Islet precursor cell (in vitro differentiated cells): ENCODE measurements around the gene CTBP2.

ENCODE experiments used
- DNase-seq: peaks from one replicate; pipeline ENCODE4 v3.0.0-alpha.2; 2018

The CTBP2 gene

DNA sequence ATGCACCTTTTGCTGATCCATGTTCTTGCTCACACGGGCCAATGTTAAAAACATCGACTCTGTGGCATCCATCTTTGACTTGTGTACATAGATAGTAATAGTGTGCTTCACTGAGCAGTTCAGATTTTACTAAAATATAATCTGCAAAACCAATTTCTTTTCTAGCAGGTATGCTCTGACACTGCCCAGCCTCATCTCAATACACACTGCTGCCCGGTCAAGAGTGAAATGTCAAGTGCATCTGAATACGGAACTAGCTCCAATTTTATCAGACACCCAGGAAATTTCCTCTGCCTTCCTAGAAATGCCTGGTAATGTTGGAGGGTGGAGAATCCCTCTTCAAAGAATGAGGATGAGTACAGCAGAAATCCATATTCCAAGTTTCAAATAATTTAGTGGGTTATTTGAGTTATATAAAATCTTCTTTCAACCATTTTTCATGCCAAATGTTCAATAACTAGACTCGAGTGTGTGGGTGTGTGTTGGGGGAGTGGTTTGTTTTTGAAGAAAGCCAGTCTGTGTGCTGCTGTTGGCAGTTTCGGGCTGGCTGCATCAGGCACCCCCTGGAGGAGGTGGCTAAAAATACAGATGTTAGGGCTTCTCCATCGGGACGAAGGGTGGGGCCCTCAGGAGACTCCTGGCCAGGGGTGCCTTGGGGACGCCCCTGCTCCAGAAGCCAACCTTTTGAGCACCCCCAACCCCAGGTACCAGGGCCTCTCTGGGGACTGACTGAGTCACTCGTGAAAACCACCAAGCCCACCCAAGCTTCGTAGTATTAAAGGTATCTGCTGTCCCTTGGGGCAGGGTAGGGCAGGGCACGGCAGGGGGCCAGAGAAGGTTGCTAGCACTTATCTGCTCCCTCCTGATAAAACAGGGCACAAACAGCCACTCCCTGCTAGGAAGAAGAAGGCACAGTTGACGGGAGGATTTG, 15.4 kb downstream of the CTBP2 start:
- DNase-seq = peak; percentile 74

DNA sequence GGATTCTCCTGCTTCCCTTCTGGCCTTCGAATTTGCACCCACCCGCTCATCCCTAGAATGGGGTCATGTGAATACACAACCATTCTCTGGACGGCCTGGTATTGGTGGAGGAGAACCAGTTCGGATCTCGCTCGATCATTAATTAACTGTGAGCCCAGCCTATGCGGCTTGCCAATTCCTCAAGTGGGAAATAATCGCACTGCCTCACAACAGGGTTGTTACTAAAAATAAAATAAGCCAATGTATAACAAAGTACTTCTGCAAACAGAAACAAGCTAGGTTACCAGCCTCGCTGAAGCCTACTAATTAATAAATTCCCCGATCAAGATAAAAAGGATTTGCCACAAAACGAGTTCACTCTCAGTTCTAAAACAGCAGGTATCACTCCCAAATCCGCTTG, 16.2 kb downstream of the CTBP2 start:
- no peak for DNase-seq

DNA sequence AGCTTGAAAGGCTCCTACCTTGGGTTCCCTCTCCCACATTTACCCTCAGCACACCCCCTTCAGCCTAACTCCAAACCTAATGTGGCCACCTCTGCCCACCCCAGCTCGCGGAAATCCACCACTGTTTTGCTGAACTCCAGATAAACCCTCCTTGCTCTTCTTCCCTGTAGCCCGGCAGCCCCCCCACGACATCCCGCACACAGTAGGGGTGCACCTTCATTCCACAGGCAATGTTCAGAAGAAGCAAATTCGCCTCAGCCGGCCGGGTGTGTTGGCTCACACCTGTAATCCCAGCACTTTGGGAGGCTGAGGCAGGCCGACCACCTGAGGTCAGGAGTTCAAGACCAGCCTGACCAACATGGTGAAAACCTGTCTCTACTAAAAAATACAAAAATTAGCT, 17.4 kb downstream of the CTBP2 start:
- DNase-seq = no peak

DNA sequence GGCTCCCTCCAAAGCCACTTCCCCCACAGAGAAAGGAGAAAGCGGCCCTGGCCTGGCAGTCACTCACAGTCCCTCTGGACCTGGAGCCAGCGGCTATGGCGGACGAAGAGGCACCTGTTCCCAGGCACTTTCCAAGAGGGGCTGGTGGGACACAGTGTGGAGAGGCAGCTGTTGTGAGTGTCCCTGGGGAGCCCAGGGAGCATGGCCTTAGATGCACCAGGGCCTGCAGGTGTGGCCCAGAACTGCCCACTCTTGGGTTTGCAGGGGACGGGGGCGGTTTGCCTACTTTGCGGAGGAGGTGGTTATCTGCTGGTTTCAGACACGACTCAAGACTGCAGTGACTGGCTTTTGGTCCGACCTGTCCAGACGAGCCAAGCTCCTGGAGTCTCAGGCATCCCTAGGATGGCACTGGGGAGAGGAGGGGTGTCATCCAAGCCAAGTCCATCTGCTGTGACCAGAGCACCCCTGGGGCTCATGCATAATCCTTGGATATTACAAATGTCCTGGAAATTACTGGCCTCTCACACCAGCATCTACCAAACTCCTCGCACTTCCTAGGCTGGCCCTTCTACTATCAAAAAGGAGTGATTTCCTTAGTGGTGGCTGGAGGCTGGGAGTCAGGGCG, 18.4 kb downstream of the CTBP2 start:
- DNase-seq = no peak

DNA sequence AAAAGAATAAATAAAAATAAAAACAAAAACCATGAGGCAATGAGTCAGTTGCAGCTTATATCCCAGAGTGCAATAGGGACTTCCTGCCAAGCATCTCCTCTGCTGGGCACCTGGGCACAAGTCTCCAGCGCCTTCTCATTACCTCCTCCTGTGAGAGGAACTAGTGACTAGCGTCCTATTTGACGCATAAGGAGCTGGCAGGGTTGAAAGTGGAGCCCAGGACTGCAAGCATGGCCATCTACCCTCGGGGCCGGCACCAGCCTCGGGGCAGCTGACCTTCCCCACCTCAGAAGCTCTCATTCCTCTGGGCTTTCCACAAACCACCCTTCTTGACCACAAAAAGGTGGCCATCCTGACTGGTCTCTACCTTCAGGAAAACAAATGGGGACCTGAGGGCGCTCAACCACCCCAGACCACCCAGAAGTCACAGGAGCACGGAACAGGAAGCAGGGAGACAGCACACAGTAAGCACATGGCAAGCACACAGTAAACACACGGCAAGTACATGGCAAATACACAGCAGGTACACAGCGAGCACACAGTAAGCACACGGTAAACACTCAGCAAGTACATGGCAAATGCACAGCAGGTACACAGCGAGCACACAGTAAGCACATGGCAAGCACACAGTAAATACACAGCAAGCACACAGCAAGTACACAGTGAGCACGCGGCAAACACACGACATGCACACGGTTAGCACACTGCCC, 19.1 kb downstream of the CTBP2 start:
- no peak for DNase-seq

DNA sequence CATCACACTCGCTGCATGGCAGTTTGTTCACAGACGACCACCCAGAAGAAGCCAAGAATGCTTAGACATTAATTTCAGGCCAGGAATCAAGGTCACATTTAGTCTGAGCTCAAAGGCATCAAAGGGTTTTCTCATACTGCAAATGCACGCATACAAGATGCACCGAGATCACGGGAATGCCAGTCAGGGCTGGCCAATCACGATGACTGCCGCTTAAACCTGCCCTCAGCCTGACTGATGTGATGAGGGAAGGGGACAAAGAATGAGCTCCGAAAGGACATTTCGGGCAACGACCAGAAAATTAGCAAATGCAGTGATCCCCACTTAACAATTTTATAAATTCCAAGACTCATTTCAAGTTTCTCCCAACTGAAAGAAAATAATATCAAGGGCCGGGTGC, 20.2 kb downstream of the CTBP2 start:
- DNase-seq = no peak

DNA sequence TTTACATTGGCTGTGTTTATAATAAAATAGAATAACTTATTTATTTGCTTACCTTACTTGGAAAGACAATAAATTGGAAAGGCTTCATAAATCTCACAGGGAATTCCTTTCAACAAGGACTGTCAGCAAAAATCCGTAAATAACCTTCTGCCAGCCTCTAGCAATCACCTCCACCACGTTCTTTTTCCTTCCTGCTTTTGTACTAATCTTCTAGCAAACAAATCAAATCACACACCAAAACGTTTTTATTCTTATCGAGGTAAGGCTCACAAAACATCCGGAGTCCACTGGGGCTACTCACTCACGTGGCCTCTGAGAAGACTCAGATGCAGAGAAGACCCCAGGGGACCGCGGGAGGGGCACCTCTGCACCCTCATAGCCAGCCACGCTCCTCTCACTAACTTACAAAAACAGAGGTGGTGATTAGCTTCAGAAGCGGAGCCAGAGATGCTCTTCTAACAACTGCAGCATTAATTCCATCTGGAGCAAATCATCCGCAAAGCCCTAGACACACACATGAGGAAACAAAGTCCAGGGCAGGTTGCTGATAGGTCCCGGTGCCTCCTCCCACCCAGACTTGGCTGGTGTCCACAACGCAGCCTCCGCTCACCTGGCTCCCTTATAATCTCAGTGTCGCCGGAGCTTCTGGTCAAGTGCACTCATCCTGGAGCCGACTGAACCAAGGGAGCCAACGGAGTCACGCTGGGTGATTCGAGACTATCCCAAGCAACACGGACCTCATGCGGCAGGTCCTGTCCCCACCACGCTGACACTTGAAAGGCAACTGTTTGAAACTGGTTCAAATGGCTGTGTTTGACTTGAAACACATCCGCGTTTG, 22.5 kb downstream of the CTBP2 start:
- no peak for DNase-seq

DNA sequence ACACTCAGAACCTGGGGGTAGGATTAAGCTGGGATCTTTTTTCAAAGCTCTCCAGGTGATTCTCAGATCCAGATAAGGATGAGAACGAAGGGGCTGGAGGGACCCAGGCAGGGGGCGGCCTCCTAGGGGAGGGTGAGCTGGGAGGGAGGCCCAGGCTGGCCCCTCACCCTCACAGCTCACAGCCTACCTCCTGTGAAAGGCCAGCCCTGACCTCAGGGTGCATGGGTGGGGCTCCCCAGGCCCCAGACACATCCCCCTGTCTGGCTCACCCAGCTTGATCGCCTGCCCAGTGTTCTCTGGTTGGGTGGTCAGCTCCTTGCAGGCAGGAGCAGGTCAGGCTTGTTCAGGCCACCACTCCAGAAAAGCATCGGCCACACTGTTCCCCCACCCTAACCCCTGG, 24.3 kb downstream of the CTBP2 start:
- no peak for DNase-seq

DNA sequence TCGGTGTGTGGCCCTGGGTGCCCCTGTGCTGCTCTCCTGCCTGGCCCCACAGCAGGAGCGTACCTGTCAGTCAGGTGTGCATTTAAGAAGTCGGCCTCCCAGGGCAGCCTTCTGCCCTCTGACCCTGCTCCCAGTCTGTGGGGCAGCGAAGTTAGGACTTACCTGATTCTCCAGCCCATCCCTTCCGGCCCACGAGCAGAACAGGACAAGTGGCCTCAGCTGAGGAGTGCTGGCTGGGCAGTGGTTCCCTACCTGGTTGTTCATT, 24.7 kb downstream of the CTBP2 start:
- no peak for DNase-seq

DNA sequence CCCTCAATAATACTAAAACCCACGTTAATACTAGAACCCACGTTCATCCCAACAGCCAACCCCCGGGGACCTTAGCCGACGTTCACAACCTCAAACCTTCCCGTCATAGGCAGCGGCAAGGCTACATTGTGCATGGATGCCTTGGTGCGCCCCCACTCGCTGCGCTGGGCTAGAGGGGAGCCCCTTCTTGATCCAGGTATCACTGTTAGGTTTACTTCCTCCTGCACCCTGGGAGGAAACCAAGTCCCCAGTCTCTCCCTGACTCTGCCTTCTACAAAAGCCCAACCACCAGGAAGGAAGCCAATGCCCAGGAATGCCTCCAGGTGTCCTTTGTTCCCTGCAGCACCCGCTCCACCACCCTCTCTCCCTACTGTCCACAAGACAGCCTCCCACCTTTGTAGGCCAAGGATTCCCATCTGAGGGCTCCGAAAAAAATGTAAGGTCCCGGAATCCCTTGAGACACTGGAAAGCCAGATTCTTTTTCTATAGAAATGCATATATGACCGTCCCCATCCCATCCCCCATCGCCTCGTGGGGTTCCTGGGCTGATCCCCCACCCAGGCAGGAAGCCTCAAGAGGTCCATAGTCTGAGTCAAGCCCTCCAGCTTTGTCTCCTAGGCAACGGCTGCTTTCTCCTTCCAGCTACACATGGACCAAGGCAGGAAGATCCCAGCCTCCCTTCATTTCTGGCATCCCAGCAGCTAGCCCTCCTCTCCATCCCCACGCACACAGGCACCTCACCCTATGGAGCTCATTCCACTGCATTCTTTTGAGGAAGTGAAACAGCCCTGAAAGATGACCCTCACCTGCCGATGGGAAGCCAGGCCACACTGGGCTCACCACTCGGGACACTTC, 25.2 kb downstream of the CTBP2 start:
- DNase-seq = no peak

DNA sequence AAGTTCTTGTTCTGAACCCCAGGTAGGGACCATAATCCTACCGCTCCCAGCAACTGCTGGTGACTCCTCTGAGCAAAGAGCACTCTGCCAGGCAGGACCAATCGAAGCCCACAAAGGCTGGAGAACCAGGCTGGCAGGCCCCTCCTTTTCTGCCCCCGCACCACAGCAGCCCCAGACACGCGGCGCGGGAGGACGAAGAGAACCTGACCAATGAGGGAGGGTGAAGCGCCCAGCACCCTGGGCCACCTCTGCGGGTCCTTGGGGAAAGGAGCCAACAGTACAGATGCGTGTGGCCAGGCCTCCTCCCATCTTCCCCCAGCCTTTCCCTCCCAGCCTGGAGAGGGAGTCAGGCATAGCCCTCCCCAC, 25.9 kb downstream of the CTBP2 start:
- DNase-seq = no peak

DNA sequence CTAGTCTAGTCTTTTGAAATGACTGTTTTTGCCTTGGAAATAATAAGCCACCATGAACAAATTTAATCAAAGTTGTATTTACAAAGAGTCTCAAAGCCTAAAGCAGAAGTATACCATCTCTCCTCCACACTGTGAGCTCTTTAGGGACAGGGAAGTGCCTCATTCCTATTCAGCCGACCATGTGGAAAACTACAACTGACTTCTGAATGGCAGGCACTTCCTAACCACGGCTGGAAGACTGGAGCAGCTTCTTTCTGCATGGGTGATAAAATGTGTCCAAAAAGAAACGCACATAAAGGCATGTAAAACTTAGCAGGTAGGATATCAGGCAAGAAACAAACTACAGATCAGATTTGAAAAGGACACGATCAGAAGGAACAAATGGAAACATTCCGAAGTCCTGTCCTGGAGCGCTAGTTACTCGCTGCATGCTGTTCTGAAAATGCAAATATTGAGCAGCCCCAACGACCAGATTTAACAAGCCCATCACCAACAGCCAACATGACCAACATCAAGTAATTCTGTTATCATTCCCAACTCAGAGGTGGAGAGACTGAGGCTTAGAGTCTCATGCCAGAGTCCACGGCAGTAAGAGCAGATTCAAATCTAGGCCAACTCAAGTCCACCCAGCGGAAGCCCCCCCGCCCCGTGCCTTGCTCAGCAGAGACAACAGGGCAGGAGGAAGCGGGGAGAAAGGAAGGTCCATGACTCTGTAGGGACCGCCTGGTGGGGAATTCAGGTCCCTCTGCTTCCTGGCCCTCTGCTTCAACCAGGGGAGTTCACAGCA, 26.5 kb downstream of the CTBP2 start:
- DNase-seq = no peak

DNA sequence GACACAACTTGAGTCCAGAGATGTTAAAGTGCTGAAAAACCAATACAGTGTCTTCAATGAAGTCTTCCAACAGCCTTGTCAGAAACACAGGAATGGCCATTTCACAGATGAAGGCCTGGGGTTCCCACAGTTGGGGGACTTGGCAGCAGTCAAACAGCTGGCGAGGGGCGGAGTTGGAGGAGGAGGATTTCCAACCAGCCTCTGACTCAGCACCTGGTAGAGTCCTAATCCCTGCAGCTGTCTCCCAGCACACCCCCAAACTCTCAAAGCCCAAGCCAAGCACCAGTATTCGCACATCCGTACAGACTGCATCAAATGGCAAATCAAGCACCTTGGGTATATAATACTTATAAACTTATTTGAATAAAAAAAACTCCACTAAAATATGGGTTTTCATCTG, 28.0 kb downstream of the CTBP2 start:
- no peak for DNase-seq

DNA sequence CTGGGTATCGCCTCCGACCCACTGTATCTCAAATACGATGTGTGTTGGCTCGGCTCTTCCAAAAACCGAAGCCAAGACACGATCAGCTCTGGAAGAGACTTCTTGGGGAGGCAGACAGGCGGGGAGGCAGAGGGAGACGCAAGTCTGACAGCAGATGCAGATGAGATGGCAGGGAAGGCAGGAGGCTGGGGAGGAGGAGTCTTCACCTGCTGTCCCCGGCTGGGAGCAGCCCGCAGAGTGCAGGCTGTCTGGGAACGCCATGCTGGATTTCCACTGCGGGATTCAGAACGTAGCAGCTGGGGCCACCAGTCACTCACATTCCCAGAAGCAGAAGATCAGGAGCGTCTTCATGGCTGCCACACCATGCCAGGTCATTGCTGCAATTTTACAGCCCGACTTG, 29.4 kb downstream of the CTBP2 start:
- no peak for DNase-seq

DNA sequence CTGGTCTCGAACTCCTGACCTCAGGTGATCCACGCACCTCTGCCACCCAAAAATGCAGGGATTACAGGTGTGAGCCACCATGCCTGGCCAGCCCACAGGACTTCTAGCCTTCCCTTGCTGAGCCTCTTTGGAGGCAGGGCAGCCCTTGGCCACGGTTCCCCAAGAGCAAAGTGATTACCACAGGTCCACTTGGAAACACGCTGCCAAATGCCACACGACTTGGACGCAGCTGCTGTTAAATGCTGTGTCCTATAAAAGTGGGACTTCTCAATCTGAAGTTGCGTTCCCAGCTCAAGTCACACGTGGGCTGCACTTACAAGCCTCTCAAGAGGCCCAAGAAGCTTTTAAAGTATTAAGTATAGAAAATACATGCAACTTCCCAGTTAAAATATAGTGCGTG, 30.1 kb downstream of the CTBP2 start:
- DNase-seq = no peak

DNA sequence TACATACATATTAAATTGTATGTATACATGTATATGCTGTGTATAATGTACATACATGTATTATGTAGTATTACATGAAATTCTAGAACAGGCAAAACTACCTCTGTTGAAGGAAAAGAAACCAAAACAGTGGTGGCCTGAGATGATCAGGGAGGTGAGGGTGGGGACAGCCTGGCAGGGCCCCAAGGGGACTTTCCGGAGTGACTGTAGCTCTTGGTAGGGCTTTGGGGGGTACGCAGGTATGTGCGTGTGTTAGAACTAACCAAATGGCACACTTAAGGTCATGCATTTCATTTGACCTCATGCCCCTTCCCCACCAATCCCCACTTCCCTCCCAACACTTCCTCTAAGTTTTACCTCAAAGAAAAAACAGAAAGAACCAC, 31.3 kb downstream of the CTBP2 start:
- DNase-seq = no peak

DNA sequence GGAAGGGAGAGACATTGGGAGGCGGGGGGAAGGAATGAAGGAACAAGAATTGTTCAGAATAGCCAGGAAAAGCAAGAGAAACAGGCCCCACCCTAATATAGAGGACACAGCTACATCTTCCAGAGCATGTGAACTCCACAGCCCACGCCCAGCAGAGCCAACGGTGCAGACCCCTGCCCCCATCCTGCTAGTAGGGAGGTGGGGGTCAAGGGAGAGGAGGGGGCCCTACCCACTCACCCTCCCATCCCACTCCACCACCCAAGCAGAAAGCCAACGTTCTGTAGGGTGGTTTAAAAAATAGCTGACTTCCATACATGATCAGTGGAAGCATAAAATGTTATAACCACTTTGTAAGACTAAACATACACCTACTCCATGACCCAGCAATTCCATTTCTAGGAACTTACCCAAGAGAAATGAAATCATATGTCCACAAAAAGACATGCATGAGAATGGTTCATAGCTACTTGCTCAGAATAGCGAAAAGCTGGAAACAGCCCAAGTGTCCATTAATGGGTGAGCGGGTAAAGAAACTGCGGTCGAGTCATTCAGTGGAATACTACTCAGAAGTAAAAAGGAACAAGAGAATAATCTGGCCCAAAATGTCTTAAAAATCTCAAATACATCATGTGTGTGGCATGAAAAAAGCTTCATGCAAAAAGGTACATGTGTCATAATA, 31.8 kb downstream of the CTBP2 start:
- DNase-seq = no peak

DNA sequence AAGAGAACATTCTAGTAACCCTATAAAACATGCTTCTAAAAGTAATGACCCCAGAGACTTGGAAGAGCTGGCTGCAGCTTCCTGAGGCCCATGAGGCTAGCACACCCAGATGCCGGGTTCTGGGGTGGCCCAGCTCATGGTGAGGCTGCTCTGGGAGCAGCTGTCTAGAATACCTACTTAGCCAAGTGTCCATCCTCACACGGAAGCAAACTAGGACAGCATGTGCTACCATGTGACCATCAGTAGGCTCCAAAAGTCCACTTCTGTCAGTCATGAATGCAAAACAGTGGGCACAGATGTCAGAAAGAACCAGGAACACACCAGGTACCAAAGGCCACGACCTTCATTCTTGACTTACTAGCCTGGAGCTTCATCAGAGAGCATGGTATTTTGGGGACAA, 32.4 kb downstream of the CTBP2 start:
- DNase-seq = no peak

DNA sequence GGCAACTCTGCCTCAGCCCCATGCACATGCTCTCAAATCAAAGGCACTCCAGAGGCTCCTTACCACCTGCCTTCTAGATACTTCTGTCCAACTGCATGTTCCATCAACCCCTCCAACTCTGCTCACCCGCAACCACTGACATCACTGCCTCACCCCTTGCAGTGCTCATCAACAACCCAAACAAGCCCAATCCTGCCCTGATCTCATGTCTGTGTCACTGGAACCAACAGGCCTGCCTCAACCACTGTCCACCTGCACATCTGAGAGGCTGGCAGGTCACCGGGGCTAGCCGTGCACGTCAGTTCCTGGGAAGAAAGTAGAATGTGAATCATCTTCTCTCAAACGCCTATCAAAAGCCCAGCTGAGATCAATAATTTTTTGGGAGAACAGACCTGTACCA, 33.3 kb downstream of the CTBP2 start:
- no peak for DNase-seq

DNA sequence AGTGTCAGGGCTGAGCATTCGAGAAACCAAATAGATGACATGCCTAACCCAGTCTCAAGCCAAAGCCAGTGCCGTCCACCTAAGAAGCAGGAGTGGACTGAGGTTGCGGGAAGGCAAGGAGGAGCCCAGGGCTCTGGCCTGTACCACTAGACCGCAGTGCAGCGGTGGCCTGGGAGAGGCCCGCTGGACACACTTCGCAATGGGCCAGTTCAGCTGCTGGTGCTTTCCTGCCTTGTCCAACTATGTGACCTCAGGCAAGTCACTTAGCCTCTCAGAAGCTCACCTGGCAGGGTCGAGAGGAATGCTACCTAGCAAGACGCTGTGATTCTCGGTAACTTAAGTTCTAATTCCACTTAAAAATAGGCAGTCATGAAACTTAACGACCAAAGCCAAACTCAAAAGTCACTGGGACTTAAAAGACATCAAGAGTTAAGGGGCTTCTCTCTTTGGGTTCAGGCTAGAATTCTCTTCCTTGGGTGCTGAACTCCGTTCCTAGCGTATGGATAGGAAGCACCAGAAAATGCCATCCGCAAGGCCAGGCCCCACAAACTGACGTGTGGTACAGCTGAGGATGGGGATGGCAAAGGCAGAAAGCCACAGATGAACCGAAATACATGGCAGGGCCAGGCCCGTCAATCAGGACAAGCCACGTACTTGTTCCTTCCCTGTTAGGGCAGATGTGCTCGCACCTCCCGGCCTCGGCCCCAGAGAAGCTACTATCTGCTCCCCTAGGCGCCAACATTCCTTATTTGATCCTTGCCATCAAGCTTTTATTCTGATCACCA, 34.2 kb downstream of the CTBP2 start:
- peak; percentile 76 for DNase-seq
